Activated CD4-positive, alpha-beta T cell treated with anti-CD3 and anti-CD28 coated beads, Interleukin-2, amount 50 U/mL, for 24 hours (primary cell): Measurements from ENCODE around the gene APOL1.
"Not testable (repeated sequence)": the region's sequence is repeated elsewhere in the genome, so short reads cannot be mapped to it uniquely, and the experiment has no call there.

Experiments
- DNase-seq, 2 donors: peaks; one replicate each; pipeline ENCODE4 v3.0.0-alpha.2; 2020; ENCODE audit warnings: low read depth in 1 of 2, low spot score in 1 of 2

Gene APOL1

DNA sequence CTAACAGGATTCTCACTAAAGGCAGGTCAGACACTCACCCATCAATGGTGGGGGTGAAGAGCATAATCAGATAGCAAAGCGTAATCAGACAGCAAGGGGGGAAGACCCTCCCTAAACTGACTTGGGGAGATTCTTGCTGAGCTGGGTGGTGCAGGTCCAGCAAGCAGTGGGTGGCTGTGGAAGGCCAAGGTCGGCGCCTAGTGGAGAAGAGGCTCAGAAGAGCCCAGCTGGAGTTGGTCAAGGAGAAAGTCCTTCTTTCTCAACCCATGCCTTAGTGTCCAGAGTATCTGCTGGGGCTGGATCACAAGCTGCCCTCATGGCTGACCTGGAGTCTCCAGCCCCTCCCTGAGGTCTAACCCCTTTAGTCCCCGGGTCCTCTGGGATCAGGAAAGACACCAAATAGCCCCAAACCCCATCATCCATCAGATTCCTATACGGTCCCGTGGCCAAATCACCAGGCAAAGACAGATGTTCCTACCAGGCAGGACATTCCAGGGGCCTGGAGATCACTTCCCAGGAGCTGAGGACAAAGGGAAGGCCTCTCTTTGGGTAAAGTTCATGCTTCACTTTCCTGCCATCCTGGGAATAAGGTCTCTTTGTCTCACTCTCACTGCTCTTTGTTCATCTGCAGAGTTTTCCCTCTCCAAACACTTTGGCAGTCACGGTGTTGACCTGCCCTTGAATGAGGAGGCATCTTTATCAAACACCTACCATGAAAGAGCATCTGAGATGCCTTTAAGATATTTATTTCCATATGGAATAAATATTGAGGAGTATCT is 11.1 kb downstream of the APOL1 start:
- not testable (repeated sequence) for DNase-seq

DNA sequence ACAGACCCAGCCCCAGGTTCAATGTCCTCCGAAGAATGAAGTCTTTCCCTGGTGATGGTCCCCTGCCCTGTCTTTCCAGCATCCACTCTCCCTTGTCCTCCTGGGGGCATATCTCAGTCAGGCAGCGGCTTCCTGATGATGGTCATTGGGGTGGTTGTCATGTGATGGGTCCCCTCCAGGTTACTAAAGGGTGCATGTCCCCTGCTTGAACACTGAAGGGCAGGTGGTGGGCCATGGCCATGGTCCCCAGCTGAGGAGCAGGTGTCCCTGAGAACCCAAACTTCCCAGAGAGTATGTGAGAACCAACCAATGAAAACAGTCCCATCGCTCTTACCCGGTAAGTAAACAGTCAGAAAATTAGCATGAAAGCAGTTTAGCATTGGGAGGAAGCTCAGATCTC is 14.1 kb downstream of the APOL1 start:
- no peak for DNase-seq

DNA sequence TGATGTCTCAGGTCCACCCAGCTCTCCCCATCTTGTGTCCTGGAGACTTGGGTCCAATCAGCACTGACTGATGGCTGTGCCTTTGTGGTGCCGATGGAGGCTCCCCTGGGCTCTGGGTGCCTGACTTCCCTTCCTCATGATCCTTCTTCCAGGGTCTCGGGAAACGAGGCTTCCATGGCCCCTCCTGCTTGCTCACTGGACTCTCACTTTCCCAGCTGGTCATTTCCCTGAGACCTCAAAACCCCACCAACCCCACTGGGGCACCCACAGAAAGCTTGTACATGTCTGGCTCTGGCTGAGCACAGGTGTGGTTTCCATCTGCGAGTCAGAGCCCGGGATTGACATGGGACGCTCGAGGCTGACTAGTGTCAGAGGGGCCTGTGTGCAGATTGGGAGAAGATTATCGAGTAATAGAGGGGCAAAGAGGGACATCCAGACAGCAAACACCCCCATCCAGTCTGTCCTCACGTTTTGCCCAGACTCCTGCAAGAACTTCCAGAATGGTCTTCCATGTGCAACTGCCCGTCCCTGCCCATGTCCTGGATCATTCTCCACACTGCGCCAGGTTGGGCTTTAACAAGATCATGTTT is 15.1 kb downstream of the APOL1 start:
- DNase-seq, result no peak

DNA sequence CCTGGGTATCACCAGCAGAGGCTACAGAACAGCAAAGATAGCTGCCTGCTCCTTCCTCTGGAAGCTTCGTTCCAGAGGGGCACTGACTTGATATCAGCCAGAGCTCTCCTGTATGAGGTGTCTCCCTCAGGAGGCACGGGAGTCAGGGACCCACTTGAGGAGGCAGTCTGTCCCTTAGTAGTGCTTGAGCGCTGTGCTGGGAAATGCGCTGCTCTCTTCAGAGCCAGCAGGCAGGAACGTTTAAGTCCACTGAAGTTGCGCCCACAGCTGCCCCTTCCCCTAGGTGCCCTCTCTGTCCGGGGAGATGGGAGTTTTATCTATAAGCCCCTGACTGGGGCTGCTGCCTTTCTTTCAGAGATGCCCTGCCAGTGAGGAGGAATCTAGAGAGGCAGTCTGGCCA is 18.3 kb downstream of the APOL1 start:
- DNase-seq, result not testable (repeated sequence)

DNA sequence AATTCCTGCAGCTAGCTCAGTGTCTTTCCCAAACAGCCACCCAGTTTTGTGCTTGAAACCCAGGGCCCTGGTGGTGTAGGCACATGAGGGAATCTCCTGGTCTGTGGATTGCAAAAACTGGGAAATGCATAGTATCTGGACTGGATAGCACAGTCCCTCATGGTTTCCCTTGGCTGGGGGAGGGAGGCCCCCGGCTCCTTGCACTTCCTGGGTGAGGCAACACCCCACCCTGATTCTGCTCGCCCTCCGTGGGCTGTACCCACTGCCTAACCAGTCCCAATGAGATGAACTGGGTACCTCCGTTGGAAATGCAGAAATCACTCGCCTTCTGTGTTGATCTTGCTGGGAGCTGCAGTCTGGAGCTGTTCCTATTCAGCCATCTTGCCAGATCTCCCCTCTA is 19.0 kb downstream of the APOL1 start:
- DNase-seq, result not testable (repeated sequence)

DNA sequence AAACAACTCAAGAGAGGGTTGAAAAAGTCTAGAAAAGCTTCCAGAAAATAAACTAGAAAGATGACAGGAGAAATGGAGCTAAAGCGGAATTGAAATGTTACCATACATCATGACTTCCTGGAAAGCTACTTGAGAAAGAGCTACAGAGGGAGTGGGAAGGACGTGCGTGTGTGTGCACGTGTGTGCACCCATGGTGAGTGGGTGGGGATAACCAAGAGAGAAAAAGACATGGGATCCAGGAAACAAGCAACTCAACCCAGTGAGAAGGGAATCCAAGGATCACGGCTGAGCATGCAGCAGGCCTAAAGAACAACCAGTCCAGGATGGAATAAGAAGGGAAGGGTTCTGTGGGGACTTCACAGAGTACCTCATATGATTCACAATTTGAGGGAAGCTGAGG is 21.6 kb downstream of the APOL1 start:
- DNase-seq, result no peak

DNA sequence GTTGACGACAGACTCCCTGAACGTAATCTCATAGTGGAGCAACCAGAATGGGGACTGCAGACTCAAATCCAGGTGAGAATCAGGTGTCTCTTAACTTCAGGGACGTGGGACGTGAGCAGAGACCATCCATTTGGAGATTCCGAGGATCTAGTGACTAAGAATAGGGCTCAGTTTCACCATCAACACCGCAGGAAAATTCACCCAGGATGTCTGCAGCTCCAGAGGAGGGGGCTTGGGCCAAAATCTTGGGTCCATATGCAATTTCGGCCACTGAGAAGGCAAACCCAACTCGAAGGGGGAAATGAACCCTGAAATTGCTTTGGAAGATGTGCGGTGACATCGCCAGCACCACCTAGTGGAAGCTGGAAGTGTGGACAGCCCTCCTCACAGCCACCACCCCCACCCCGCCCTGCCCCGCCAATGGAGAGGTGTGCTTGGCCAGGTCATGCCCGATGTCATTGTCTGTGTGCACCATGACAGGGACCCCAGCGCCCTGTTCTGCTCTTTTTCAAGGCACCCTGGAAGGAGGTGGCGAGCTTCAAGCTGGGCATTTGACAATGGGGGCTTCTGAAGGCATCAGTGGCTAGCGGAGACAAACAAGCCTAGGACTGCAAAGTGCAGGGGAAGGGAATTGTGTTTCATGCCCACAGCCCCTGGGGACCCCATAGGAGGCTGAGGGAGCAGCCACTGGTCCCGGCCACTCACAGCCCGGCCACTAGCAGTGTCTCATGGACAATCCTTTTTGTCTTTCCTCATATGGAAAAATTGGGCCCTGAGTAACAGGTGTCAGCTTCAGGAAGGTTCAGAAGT is 24.8 kb downstream of the APOL1 start:
- DNase-seq, result peak; percentile 52

DNA sequence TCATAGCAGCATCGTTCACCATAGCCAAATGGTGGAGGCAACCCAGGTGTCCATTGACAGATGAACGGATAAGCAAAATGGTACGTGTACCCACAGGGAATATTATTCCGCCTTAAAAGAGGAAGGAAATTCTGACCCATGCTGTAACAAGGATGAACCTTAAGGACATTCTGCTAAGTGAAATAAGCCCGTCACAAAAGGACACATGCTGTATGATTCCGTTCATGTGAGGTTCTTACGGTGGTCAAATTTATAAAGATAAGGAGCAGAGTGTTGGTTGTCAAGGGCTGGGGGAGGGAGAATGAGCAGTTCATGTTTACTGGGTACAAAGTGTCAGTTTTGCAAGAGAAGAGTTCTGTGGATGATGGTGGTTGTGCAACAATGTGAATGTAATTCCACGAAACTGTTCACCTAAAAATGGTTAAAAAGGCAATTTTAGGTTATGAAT is 26.3 kb downstream of the APOL1 start:
- DNase-seq, result no peak

DNA sequence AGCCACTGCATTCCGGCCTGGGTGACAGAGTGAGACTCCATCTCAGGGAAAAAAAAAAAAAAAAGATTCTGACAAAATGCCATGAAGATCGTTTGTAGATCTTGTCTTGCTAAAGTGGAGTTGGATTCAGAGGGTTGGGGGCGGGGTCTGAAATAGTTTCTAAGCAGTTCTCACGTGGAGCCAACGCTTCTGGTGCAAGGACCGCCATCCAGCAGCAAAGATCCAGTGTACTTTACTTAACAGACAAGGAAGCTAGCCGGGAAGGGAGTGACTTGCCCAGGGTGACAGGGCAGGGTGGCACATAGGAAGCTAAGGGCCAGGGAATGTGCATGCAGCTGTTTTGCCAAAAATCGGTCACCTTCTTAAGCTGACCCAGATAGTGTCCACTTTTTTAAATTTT is 27.4 kb downstream of the APOL1 start:
- no peak for DNase-seq

DNA sequence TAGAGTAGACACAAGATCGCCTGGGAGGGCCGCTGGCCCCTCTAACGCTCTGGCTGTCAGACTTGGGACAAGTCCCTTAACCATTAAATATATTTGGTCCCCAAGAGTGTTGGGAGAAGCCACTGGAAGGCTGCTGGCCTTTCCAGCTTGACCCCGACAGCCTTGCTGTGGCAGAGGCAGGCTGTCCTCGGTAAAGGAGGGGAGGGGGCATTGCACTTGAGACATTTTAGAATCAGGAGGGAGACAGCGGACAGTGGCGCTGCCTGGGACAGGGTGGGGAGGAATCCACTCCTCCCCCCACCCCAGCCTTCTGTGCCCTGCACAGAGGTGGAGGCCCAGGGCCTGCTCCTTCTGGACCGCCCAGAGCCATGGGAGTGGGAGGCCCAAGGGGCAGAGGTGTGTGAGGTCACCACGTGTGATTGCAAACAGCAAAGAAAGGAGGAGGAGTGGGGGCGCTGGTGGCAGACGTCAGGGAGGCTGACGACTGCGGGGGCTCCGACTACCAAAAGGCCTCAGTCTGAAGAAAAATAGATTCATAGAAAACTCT is 28.9 kb downstream of the APOL1 start:
- no peak for DNase-seq

DNA sequence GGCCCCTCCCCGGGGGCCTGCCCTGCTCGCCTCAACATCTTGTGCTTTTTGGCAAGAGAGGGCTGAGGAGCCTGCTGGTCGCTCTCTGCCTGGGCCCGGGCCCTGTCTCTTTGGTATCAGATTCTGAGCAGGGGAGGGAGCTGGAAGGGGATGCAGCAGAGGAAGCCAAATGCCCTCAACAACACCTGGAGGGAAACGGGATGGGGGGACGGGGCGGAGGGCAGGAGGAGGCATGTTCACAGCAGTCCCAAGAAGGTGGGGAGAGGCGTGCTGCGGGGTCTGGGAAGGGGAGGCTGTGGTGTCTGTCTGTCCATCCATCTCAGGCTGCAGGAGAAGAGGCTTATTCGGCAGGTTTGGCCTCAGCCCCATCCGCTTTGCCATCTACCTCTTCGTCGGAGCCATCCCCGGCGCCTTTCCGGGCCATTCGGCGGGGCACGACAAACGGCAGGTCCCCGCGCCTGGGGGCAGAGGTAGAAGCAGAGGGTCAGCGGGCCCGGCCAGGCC is 29.4 kb downstream of the APOL1 start:
- no peak for DNase-seq

DNA sequence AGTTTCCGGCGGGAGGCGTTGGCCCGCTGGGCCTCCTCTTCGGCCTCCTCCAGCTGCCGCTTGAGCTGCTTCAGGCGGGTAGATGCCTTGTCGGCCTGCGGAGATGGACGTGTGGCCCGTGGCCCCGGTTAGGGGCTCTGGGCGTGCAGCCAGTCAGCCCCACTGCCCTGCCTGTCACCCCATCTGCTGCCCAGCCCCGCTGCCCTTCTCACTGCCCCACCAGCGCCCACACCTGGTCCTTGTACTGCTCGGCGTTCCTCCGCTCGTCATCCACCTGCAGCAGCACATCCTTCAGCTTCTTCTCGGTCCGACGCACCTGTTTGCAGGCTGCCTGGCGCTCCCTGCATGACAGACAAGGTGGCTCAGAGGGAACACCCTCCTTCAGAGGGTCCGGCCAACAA is 31.2 kb downstream of the APOL1 start:
- DNase-seq, result no peak

DNA sequence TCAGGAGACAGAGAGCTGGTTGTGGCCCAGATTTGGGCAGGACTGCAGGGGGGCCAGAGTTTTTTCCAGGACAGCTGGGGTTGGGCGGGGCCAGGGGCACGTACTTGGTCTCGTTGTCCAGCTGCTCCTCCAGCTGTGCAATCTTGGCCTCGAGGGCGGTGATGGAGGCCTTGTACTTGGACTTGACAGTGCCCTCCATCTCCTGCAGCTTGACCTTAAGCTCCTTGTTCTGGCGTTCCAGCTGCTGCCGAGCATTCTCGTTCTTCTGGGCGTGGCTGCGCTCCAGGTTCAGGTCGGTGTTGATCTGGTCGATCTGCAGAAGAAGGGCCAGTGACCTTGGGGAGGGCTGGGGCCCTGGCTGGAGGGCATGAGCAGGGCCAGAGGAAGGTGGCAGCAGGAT is 32.1 kb downstream of the APOL1 start:
- no peak for DNase-seq

DNA sequence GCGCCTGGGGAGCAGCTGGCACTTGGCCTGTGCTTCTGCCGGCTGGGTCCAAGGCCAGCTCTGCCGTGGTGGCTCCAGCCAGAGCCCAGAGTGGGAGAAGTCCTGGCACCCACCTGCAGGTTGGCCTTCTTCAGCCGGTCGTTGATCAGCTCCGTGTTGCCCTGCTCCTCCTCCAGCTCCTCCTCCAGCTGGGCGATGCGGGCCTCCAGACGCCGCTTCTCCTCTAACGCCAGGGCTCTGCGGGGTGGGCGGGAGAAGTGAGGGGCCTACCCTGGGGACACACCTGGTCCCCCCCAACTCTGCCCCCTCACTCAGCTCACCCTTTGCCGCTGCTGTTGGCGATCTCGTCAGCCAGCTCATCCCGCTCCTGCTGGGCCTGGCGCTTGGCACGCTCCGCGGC is 32.6 kb downstream of the APOL1 start:
- DNase-seq, result no peak

DNA sequence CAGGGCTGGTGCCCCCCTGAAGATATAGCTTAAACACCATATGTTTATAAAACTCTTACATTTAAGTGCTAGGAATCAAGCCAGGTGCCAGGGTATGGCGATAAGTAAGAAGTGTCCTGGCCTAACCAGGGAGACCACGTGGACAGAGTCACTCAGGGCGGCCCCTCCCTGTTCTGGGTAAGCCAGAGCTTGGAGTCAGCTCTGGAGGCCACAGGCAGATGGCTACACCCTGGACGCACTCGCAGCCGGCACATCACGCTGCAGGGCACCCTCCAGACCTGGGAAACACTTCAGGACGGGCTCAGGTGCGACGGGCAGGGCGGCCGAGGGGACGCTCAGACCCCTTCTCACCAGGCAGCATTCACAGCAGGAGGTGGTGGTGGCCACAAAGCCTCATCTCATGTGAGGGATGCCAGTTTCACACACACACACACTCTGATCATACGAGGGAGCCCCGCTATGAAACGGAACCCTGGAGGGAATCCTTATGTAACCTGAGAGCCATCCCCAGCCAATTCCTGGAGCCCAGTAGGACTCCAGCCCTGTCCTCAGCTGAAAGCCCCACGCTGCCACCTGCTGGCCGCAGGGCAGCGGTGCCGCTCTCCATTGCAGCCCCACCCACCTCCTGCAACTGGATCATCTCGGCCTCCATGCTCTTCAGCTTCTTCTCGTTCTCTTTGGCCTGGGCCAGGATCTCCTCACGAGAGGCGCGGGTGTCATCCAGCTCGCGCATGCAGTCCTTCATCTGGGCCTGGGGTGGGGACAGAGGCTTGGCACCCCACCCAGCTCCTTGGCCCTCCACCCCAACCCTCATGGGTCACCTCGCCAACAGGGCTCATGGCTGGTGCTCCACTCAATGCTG is 33.4 kb downstream of the APOL1 start:
- peak; percentile 34 to 62 for DNase-seq

DNA sequence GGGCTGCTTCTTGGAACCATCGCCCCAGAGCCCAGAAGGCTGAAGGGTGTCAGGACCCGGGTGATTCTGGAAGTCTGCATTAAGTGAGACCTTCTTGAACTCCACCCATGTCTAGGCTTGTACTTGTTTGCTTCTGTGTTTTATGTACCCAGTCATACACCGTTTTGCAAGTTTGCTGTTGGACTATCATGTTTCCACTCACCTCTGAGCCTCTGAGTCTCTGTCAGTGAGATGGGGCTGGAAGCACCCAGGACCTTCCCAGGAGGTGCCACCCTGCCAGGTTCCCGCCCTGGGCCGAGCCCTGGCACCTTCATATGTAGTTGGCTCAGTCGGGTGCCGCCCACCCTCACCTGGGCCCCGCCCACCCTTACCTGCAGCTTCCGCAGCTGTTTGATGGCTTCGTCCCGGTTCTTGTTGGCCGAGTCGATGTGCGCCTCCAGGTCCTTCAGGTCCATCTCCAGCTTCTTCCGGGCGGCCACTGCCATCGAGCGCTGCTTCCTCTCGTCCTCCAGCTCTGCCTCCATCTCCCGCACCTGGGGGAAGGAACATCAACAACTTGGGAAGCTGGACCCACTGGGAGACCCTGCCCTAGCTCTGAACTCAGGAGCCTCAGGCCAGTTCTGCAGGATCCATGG is 35.1 kb downstream of the APOL1 start:
- no peak for DNase-seq

DNA sequence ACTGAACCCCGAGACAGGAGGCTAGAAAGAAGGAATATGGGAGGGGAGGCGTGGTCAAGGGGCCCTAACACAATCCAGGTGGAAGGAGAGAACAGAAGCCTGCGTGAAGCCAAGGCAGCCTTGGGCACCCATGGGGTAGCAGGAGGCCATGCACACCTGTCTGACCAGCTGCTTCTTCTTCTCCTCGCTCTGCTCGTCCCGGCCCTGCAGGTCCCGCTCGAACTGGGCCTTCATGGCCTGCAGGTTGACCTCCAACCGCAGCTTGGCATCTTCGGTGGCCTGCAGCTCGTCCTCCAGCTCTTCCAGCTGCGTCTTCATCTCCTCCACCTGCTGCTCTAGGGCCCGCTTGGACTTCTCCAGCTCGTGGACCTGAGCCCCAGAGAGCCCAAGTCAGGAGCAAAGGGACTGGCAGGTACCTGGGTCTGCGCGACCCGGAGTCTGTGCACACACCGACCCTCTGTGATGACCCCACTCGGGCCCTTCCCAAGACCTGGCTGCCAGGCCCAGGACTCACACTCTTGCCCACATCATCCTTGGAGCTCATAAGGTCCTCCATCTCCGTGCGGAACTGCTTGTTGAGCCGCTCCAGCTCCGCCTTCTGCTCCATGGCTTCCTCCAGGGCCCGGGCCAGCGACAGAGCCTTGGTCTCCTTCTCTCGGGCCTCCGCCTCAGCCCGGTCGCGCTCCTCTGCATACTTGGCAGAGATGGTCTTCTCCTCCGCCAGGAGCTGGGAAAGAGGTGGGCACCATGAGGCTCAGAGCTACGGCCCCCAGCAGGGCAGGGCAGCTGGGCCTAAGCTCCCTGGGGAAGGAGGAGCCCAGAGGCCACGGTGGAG is 35.9 kb downstream of the APOL1 start:
- no peak for DNase-seq

DNA sequence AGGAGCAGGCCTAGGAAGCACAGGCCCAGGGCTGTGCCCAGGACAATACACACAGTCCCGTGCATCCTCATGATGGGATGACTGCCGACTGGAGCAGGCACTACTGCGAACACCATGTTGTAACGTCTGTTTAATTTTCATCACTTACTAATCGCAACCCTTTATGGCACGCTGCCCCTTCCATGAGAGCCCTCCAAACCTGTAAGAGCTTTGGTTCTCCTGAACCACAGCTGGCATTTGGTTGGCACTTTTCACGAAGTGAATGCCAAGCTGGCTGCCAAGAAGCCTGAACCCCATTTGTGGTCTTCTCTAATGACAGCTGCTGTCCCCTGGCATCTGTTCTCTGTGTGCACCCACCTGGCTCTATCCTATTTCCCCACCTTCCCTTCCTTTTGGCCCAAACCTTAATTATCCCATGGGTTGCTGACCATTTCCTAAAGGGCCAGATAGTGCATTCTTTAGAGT is 36.5 kb downstream of the APOL1 start:
- no peak for DNase-seq

DNA sequence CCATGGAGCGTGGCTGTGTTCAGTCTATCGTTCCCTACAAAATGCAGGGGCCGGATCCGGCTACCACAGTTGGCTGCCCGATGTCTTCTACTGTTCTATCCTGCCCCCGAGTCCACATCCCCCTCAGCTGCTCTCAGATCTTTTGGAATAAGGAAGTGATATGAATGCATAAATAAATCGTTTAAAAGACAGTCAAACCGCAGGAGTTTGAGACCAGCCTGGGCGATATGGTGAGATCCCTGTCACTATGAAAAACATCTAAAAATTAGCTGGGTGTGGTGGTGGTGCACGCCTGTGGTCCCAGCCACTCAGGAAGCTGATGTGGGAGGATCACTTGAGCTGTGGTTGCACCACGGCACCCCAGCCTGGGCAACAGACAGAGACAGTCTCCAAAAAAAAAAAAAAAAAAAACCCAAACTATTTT is 37.0 kb downstream of the APOL1 start:
- not testable (repeated sequence) for DNase-seq
